Esophagus muscularis mucosa (tissue), 4 donors: Measurements from ENCODE around the gene ZNF324B. TPM values are rescaled to one million over a fixed set of nuclear protein-coding genes. Genes with fewer than 3 reads are reported as not detected.
A peak's percentile ranks its signal among the peaks of the same experiment; 100 is the strongest.

Experiments
- DNase-seq: peaks from one replicate; pipeline ENCODE4 v3.0.0-alpha.2; 2017; ENCODE audit errors: extremely low spot score
- H3K27ac ChIP-seq, 4 donors: fragments of 200-600 bp; sonication (generic); replicated peaks in 1 of 4; 1 replicate in 3 of 4; 2 replicates in 1 of 4; pipeline ENCODE4 v1.5.1; 2016 to 2019; ENCODE audit warnings: mild to moderate bottlenecking in 1 of 4
- H3K27me3 ChIP-seq, 4 donors: fragments of 200-600 bp; sonication (generic); one replicate each; pipeline versions ENCODE4 v1.5.1 to v1.6.0; 2016 to 2019
- H3K36me3 ChIP-seq, 4 donors: fragments of 200-600 bp; sonication (generic); one replicate each; pipeline ENCODE4 v1.5.1; 2016 to 2019
- H3K4me1 ChIP-seq, 4 donors: fragments of 200-600 bp; sonication (generic); one replicate each; pipeline ENCODE4 v1.5.1; 2016 to 2019
- H3K4me3 ChIP-seq, 4 donors: fragments of 200-600 bp; sonication (generic); 1 replicate in 2 of 4; 2 replicates in 2 of 4; pipeline ENCODE4 v1.5.1; 2016 to 2019; ENCODE audit warnings: mild to moderate bottlenecking in 4 of 4, moderate library complexity in 1 of 4
- H3K9me3 ChIP-seq, 4 donors: fragments of 200-600 bp; sonication (generic); 1 replicate in 3 of 4; 2 replicates in 1 of 4; pipeline ENCODE4 v1.5.1; 2016 to 2019
- CTCF ChIP-seq, 3 experiments: fragments of 200-600 bp in 2 of 3; fragments of 450-650 bp in 1 of 3; sonication (generic) in 2 of 3; IDR thresholded peaks; one replicate each; pipeline ENCODE4 v1.5.1; 2017 to 2019; ENCODE audit warnings: antibody characterized with exemption in 3 of 3, mild to moderate bottlenecking in 2 of 3, moderate library complexity in 1 of 3
- EP300 ChIP-seq: sonication (generic); formaldehyde crosslinking; IDR thresholded peaks from one replicate; pipeline ENCODE4 v1.6.1; 2017; ENCODE audit warnings: antibody characterized with exemption
- POLR2A ChIP-seq: fragments of 450-650 bp; IDR thresholded peaks from one replicate; pipeline ENCODE4 v1.6.1; 2017; ENCODE audit warnings: antibody characterized with exemption, moderate library complexity, mild to moderate bottlenecking, low read depth
- POLR2AphosphoS5 ChIP-seq, 2 donors: sonication (generic); formaldehyde crosslinking; IDR thresholded peaks; one replicate each; pipeline ENCODE4 v1.6.1; 2017; ENCODE audit warnings: antibody characterized with exemption in 2 of 2
- WGBS: methylation state at CpG from one replicate; pipeline ENCODE4 v1.1.5; 2018; 5-methylcytosine and 5-hydroxymethylcytosine counted together
- intact Hi-C: fragments of 100-400 bp; cut with DNase I; formaldehyde crosslinking; loops from one replicate; pipeline ENCODE4 v1.15.1; 2023
- total RNA-seq, 4 donors: library from RNA; depleted of rRNA; stranded (reverse); fragments of >200 nt; gene quantifications; one replicate each; pipeline versions ENCODE4 v1.1.0 to v1.2.1, GENCODE V29; 2016

The ZNF324B gene
- total RNA-seq, 4 donors from 2014 or later, result 7.1 to 9.7 (median 8.3) TPM

GRCh38 chr19:58474997-58475713 lies 23.7 kb downstream of the ZNF324B start:
- peak overlapping the region; percentile 68 to 74 (median 72) for H3K4me3 ChIP-seq
- H3K36me3 ChIP-seq, result peaks cover 14 to 63% (median 45%) of the 10 kb centered on the region in 4 donors
- H3K27me3 ChIP-seq, result no peaks in the 10 kb centered on the region
- no peaks in the 10 kb centered on the region for H3K9me3 ChIP-seq
- no peak for TF ChIP-seq POLR2AphosphoS5 (IDR thresholded peaks at IDR 0.05)
- TF ChIP-seq POLR2A, result no peak
- no peak for TF ChIP-seq CTCF (IDR thresholded peaks at IDR 0.05)
- no peak for TF ChIP-seq EP300
- 32% methylated on average over 18 of the region's 27 CpGs for WGBS
- peak overlapping the region; percentile 84 to 96 (median 90) for H3K27ac ChIP-seq
- H3K4me1 ChIP-seq, result peaks cover 18 to 29% (median 23%) of the 10 kb centered on the region in 4 donors
- intact Hi-C loops, result no loop called here
- no peak for DNase-seq

GRCh38 chr19:58475714-58476497 lies 24.5 kb downstream of the ZNF324B start, which contains the start of gene ZNF446:
Gene ZNF446 (plus strand): TSS chr19:58476352. CDS start chr19:58477219, 867 bp downstream.
- H3K9me3 ChIP-seq, result no peaks in the 10 kb centered on the region
- H3K36me3 ChIP-seq, result peaks cover 20 to 63% (median 45%) of the 10 kb centered on the region in 4 donors
- intact Hi-C loops, result no loop called here
- peak within 1 kb of the TSS; percentile 68 to 74 (median 72) for H3K4me3 ChIP-seq
- DNase-seq, result peak; percentile 100
- H3K27ac ChIP-seq, result peak within 1 kb of the TSS; percentile 84 to 96 (median 90)
- no peaks in the 10 kb centered on the region for H3K27me3 ChIP-seq
- peaks cover 18 to 29% (median 23%) of the 10 kb centered on the region in 4 donors for H3K4me1 ChIP-seq
- peak; percentile 83 to 91 for TF ChIP-seq POLR2AphosphoS5 (IDR thresholded peaks at IDR 0.05)
- peak; percentile 3 for TF ChIP-seq POLR2A
- TF ChIP-seq EP300, result peak; percentile 34
- TF ChIP-seq CTCF (IDR thresholded peaks at IDR 0.05), result peak in 1 of 3 experiments; percentile 11
- 0% methylated on average over 37 of the region's 64 CpGs for WGBS

- Histone ChIP-seq H3K4me3 (peak overlapping the region; percentile 68 to 74 (median 72)), H3K27me3 (no peaks in the 10 kb centered on the region), H3K4me1 (peaks cover 18 to 29% (median 23%) of the 10 kb centered on the region in 4 donors), H3K9me3 (no peaks in the 10 kb centered on the region), H3K36me3 (peaks cover 21 to 63% (median 48%) of the 10 kb centered on the region in 4 donors), H3K27ac (peak overlapping the region; percentile 84 to 96 (median 90))
- no peak for TF ChIP-seq POLR2AphosphoS5 (IDR thresholded peaks at IDR 0.05)
- TF ChIP-seq EP300, result peak; percentile 69
- WGBS, result 2% methylated on average over 20 of the region's 27 CpGs
- intact Hi-C loops, result no loop called here
- no peak for DNase-seq
Observed at GRCh38 chr19:58476498-58477015, 25.1 kb downstream of the ZNF324B start.

- H3K36me3 ChIP-seq, result peaks cover 15 to 62% (median 45%) of the 10 kb centered on the region in 4 donors
- TF ChIP-seq POLR2AphosphoS5 (IDR thresholded peaks at IDR 0.05) (no peak), EP300 (no peak), POLR2A (no peak), CTCF (IDR thresholded peaks at IDR 0.05) (no peak)
- intact Hi-C loops, result no loop called here
- H3K27me3 ChIP-seq, result no peaks in the 10 kb centered on the region
- peaks cover 18 to 29% (median 23%) of the 10 kb centered on the region in 4 donors for H3K4me1 ChIP-seq
- peak overlapping the region; percentile 84 to 96 (median 90) for H3K27ac ChIP-seq
- WGBS, result 69% methylated on average over 4 of the region's 15 CpGs
- no peak for DNase-seq
- peak overlapping the region in 2 of 4 donors; percentile 73 to 74 for H3K4me3 ChIP-seq
- no peaks in the 10 kb centered on the region for H3K9me3 ChIP-seq
Observed at GRCh38 chr19:58477130-58477529, 25.7 kb downstream of the ZNF324B start.

- H3K9me3 ChIP-seq, result no peaks in the 10 kb centered on the region
- no peaks in the 10 kb centered on the region for H3K27me3 ChIP-seq
- peaks cover 9 to 58% (median 40%) of the 10 kb centered on the region in 4 donors for H3K36me3 ChIP-seq
- intact Hi-C loops, result no loop called here
- H3K4me1 ChIP-seq, result peaks cover 18 to 29% (median 23%) of the 10 kb centered on the region in 4 donors
- H3K27ac ChIP-seq, result peak overlapping the region in 1 of 4 donors; percentile 96
- no peak overlapping the region for H3K4me3 ChIP-seq
- 83% methylated on average over 1 of the region's 1 CpG for WGBS
- TF ChIP-seq POLR2A, result no peak
- DNase-seq, result no peak
Observed at GRCh38 chr19:58477871-58478270, 26.4 kb downstream of the ZNF324B start.
